ENCODE data around the gene MS4A5. TPM values are rescaled to one million over a fixed set of nuclear protein-coding genes. Genes with fewer than 3 reads are reported as not detected.

MS4A5 gene
- total RNA-seq = not detected
- long read RNA-seq, donor 1 = 0 reads
- long read RNA-seq, donor 2 = 0 reads

- intact Hi-C loops (cut with DNase I, micrococcal nuclease) = no loop called here
- TF ChIP-seq CTCF (IDR thresholded peaks at IDR 0.05) = no peak
- no peaks in the 10 kb centered on the region for H3K4me1 ChIP-seq (ENCODE audit: low read depth)
- H3K4me3 ChIP-seq = no peak within 1 kb of the TSS
- H3K9me3 ChIP-seq = no peaks in the 10 kb centered on the region
- no peak for DNase-seq
- no peaks in the 10 kb centered on the region for H3K36me3 ChIP-seq (ENCODE audit: low read depth)
- no peak for ATAC-seq
These were observed at the start of gene MS4A5 for GRCh38 chr11:60429272-60429671. MS4A5 (plus strand) TSS chr11:60429572; CDS start chr11:60429675, 103 bp downstream.

GRCh38 chr11:60389279-60389910 lies 40.0 kb upstream of the MS4A5 start:
- Histone ChIP-seq H3K36me3 (ENCODE audit: low read depth) (no peaks in the 10 kb centered on the region), H3K9me3 (no peaks in the 10 kb centered on the region), H3K4me3 (no peak overlapping the region), H3K4me1 (ENCODE audit: low read depth) (no peaks in the 10 kb centered on the region)
- intact Hi-C loops (cut with DNase I, micrococcal nuclease) = no loop called here
- ATAC-seq (peak; percentile 67), DNase-seq (no peak)
- TF ChIP-seq CTCF (IDR thresholded peaks at IDR 0.05) = no peak

GRCh38 chr11:60390419-60390818 lies 39.0 kb upstream of the MS4A5 start:
- intact Hi-C loops (cut with DNase I, micrococcal nuclease) = no loop called here
- no peaks in the 10 kb centered on the region for H3K9me3 ChIP-seq
- H3K4me3 ChIP-seq = no peak overlapping the region
- DNase-seq = no peak
- no peaks in the 10 kb centered on the region for H3K36me3 ChIP-seq (ENCODE audit: low read depth)
- no peak for ATAC-seq
- no peaks in the 10 kb centered on the region for H3K4me1 ChIP-seq (ENCODE audit: low read depth)
- TF ChIP-seq CTCF (IDR thresholded peaks at IDR 0.05) = no peak

DNA sequence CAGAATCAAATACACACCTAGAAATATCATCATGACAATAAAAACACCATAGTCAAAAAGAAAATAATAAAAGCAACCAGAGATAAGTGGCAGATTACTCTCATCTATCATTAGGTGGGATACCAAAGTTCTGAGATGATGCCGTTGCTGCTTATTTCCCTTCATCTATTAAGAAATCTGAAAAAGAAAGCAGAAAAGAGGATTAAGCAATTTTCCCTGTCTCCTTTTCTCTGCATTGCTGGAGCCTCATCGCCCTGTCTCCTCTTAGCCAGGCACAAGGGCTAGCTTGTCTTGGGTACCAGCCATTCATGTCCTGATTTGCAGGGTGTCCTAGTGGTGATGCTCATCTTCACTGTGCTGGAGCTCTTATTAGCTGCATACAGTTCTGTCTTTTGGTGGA lies 37.0 kb upstream of the MS4A5 start:
- Histone ChIP-seq H3K4me1 (ENCODE audit: low read depth) (no peaks in the 10 kb centered on the region), H3K4me3 (no peak overlapping the region), H3K9me3 (no peaks in the 10 kb centered on the region), H3K36me3 (ENCODE audit: low read depth) (no peaks in the 10 kb centered on the region)
- no peak for TF ChIP-seq CTCF (IDR thresholded peaks at IDR 0.05)
- ATAC-seq (no peak), DNase-seq (no peak)
- intact Hi-C loops (cut with DNase I, micrococcal nuclease) = no loop called here

DNA sequence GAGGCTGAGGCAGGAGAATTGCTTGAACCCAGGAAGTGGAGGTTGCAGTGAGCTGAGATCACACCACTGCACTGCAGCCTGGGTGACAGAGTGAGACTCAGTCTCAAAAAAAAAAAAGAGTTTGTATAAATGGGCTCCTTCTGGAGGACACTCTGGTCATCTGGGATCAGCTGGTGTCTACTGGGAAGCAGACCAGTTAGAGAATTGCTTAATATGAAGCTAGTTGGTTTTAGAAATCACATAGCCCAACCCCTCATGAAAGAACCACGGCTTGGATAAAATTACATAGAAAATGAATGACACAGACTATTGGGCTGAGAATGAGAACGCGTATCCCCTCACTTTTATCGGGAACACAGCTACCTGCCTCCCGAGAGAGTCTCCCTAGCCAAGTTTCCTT lies 36.4 kb upstream of the MS4A5 start:
- intact Hi-C loops (cut with DNase I, micrococcal nuclease) = no loop called here
- DNase-seq (no peak), ATAC-seq (no peak)
- Histone ChIP-seq H3K9me3 (no peaks in the 10 kb centered on the region), H3K4me1 (ENCODE audit: low read depth) (no peaks in the 10 kb centered on the region), H3K4me3 (no peak overlapping the region), H3K36me3 (ENCODE audit: low read depth) (no peaks in the 10 kb centered on the region)
- no peak for TF ChIP-seq CTCF (IDR thresholded peaks at IDR 0.05)
